ENCODE results near the gene MORN1.

GRCh38 chr1:2376261-2376741 is 15.1 kb downstream of the MORN1 start:
- TF ChIP-seq CTCF (IDR thresholded peaks at IDR 0.05) (no peak), POLR2A (IDR thresholded peaks at IDR 0.05) (no peak)

All from testis (tissue), 2 donors.